ENCODE measurements around the gene LYPD6.

GRCh38 chr2:149389506-149390167 is 59.2 kb downstream of the LYPD6 start:
- TF ChIP-seq CTCF (IDR thresholded peaks at IDR 0.05; ENCODE audit: extremely low read depth in 1 of 2, insufficient read depth in 1 of 2, low read depth in 1 of 2, low read length in 2 of 2) (no peak), POLR2AphosphoS5 (IDR thresholded peaks at IDR 0.05; ENCODE audit: insufficient read depth, low read depth, low read length) (no peak), EZH2 (IDR thresholded peaks at IDR 0.05; ENCODE audit: borderline replicate concordance, low read depth, low read length, severe bottlenecking) (no peak)

Data from endothelial cell of umbilical vein (primary cell).